ENCODE measurements around the gene FAM118B. TPM values are rescaled to one million over a fixed set of nuclear protein-coding genes. Genes with fewer than 3 reads are reported as not detected.

The FAM118B gene
- total RNA-seq, 1 experiment from 2014 or later = 40.0 TPM

DNA sequence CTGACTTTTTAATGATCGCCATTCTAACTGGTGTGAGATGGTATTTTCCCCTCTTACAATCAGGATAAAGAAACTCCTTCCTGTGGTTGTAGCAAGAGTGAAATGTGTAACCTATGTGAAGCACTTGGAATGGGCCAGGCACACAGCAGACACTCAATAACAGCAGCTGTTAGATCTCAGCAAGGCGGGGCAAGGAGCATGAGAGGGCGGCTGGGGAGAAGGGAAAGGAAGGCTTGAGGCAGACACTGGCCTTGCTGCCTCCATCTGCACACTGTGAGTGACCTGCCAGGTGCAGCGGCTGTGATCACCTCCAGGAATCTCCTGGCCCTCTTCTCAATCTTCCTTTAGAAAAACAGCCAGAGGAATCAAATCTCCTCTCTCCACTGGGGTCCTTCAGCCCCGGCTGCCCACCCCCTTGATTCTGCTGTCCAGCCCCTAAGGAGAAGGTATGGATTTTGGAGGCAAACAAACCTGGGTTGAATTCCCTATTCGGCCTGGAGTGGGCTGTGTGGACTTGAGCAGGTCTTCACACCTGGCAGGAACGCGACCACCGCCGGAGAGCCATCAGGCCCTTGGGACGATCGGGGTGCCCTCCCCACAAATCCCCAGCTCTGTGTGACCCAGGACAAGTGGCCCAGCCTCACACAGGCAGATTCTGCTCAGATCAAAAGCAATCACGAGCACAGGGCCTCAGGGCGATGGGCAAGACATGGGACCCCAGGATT, 49.1 kb upstream of the FAM118B start:
- H3K9me3 ChIP-seq (ENCODE audit: control insufficient read depth, low read depth, low read length) = no peaks in the 10 kb centered on the region
- H4K5ac ChIP-seq (ENCODE audit: insufficient read length, low read depth, low read length) = no peak overlapping the region
- no peak overlapping the region for H3K27ac ChIP-seq (ENCODE audit: insufficient read length, low read depth, low read length)
- H2BK12ac ChIP-seq (ENCODE audit: insufficient read length, low read depth, low read length) = no peak overlapping the region
- H3T11ph ChIP-seq (ENCODE audit: low read length) = no peak overlapping the region
- TF ChIP-seq, protein P1, sequence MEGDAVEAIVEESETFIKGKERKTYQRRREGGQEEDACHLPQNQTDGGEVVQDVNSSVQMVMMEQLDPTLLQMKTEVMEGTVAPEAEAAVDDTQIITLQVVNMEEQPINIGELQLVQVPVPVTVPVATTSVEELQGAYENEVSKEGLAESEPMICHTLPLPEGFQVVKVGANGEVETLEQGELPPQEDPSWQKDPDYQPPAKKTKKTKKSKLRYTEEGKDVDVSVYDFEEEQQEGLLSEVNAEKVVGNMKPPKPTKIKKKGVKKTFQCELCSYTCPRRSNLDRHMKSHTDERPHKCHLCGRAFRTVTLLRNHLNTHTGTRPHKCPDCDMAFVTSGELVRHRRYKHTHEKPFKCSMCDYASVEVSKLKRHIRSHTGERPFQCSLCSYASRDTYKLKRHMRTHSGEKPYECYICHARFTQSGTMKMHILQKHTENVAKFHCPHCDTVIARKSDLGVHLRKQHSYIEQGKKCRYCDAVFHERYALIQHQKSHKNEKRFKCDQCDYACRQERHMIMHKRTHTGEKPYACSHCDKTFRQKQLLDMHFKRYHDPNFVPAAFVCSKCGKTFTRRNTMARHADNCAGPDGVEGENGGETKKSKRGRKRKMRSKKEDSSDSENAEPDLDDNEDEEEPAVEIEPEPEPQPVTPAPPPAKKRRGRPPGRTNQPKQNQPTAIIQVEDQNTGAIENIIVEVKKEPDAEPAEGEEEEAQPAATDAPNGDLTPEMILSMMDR (conservative IDR thresholded peaks at IDR 0.05) = no peak
- H2BK120ac ChIP-seq (ENCODE audit: low read depth, low read length, poor library complexity, severe bottlenecking) = no peak overlapping the region
- no peaks in the 10 kb centered on the region for H3K27me3 ChIP-seq (ENCODE audit: insufficient read depth, low read length)
- no peak overlapping the region for H3K56ac ChIP-seq (ENCODE audit: insufficient read length, low read depth, low read length)
- no peaks in the 10 kb centered on the region for H3K36me3 Mint-ChIP-seq (ENCODE audit: insufficient read depth in 1 of 3, low read depth in 3 of 3)
- no peaks in the 10 kb centered on the region for H3K23me2 ChIP-seq (ENCODE audit: insufficient read length, low read depth, low read length, poor library complexity, severe bottlenecking)
- peaks cover 2% of the 10 kb centered on the region for H3K27me3 Mint-ChIP-seq (ENCODE audit: low read depth)
- DNase-seq = no peak
- no peaks in the 10 kb centered on the region; a peak in 1 of 5 replicates for H3K9me3 Mint-ChIP-seq
- no peak overlapping the region for H3K9ac ChIP-seq (ENCODE audit: extremely low read depth, insufficient read length, low read length)
- H3K79me2 ChIP-seq (ENCODE audit: insufficient read depth, low read length) = no peaks in the 10 kb centered on the region
- H2BK5ac ChIP-seq (ENCODE audit: insufficient read length, low read length) = no peak overlapping the region
- H3K4me2 ChIP-seq (ENCODE audit: insufficient read depth, insufficient read length, low read length) = no peak overlapping the region
- no peak overlapping the region for H3K4me3 Mint-ChIP-seq
- H3K23ac ChIP-seq (ENCODE audit: insufficient read length, low read depth, low read length) = no peak overlapping the region
- no peak overlapping the region for H4K91ac ChIP-seq (ENCODE audit: insufficient read length, low read depth, low read length)
- H4K20me1 ChIP-seq (ENCODE audit: control insufficient read depth, insufficient read depth, insufficient read length) = no peaks in the 10 kb centered on the region
- H2AK5ac ChIP-seq (ENCODE audit: insufficient read length, low read length) = no peak overlapping the region
- H3K27ac Mint-ChIP-seq = no peak overlapping the region
- no peak overlapping the region for H4K8ac ChIP-seq (replicated peaks; ENCODE audit: insufficient read length, low read depth, low read length)
- WGBS (ENCODE audit: extremely low coverage, insufficient read length, low lambda C conversion rate) = no CpG with 5 or more reads among the region's 14 CpGs
- H2BK15ac ChIP-seq (ENCODE audit: low read depth, low read length) = no peak overlapping the region
- H2BK20ac ChIP-seq (ENCODE audit: low read depth, low read length, poor library complexity, severe bottlenecking) = no peak overlapping the region
- H3K18ac ChIP-seq (ENCODE audit: insufficient read length, low read depth, low read length) = no peak overlapping the region
- H3K14ac ChIP-seq (ENCODE audit: insufficient read depth, low read length) = no peak overlapping the region
- peaks cover 4% of the 10 kb centered on the region; the same call in 1 of the 2 replicates for H3K4me1 ChIP-seq (ENCODE audit: insufficient read depth, low read length)
- H3K4ac ChIP-seq (ENCODE audit: low read depth, low read length) = no peak overlapping the region
- H2AFZ ChIP-seq (ENCODE audit: low read length) = no peak overlapping the region
- H3K79me1 ChIP-seq (ENCODE audit: insufficient read depth, low read depth, low read length, poor library complexity, severe bottlenecking) = no peaks in the 10 kb centered on the region
- peaks cover 49% of the 10 kb centered on the region in 2 experiments for H3K4me1 Mint-ChIP-seq
